GM19438 (cell line): ENCODE measurements around the gene THSD7A.
"Not testable (repeated sequence)": the region's sequence is repeated elsewhere in the genome, so short reads cannot be mapped to it uniquely, and the experiment has no call there.

Source experiments
- ATAC-seq: cut with Tn5 transposase; IDR thresholded peaks from one replicate; pipeline ENCODE4 v1.9.1; 2021; ENCODE audit warnings: low read depth; ENCODE audit not compliant: unreplicated experiment

THSD7A gene

GRCh38 chr7:11473807-11474424 lies 358.1 kb downstream of the THSD7A start:
- no peak for ATAC-seq

DNA sequence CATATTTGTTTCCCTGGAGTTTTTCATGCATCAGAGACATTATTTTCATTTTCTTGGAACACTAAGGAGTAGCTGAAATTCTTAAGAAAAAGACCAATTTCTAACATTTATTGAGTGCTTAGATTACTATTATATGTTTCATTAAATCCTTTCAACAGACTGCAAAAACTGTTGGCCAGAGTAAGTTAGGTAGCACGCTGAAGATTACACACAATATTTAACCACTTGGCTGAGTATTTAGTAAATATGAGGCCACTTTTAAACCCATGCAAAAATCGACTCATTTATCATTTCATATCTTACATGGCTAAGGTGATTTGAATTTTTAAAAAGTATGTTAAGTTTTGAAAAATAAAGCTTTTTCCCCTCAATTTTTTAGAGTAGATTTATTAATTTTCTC lies 358.8 kb downstream of the THSD7A start:
- no peak for ATAC-seq

GRCh38 chr7:11472646-11473045 lies 359.4 kb downstream of the THSD7A start:
- ATAC-seq, result no peak

DNA sequence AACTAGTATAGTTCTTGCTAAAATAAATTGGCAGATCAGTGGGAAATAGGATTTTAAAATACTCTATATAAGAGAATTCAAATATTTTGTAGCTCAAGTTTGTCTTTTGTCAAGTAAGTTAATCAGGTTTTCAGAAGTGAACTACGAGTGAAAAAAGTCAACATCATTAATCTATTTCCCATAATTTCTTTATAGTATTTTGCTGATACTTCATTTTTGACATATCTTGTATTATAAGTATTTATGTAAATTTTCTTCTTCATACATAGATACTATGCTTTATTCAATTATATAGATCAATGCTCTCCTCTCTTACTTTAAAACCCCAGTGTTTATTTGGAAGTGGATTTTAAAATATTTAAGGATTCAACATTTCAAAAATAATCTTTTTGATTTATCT lies 360.7 kb downstream of the THSD7A start:
- ATAC-seq, result no peak

- ATAC-seq, result no peak
Observed at GRCh38 chr7:11469028-11469745, 362.8 kb downstream of the THSD7A start.

- no peak for ATAC-seq
Observed at GRCh38 chr7:11466517-11467105, 365.4 kb downstream of the THSD7A start.

GRCh38 chr7:11464624-11465023 lies 367.4 kb downstream of the THSD7A start:
- no peak for ATAC-seq

DNA sequence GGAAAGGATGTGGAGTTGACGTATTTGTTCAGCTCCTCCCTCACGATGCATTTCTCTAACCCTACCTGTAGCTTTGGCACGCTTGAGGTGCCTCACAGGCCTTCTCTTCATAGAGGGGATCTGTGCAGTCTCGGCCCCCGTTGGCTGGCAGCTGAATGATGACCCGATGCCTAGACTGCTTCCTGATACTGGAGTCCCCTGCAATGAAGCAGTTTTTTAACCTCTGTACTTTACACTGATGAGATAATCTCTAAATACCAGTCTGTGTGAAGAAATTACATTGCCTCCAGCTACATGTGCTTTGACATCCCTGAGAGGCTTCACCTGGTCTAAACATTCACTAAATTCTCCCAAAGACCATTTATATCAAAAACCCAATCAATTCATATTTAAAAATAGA lies 370.1 kb downstream of the THSD7A start:
- no peak for ATAC-seq

DNA sequence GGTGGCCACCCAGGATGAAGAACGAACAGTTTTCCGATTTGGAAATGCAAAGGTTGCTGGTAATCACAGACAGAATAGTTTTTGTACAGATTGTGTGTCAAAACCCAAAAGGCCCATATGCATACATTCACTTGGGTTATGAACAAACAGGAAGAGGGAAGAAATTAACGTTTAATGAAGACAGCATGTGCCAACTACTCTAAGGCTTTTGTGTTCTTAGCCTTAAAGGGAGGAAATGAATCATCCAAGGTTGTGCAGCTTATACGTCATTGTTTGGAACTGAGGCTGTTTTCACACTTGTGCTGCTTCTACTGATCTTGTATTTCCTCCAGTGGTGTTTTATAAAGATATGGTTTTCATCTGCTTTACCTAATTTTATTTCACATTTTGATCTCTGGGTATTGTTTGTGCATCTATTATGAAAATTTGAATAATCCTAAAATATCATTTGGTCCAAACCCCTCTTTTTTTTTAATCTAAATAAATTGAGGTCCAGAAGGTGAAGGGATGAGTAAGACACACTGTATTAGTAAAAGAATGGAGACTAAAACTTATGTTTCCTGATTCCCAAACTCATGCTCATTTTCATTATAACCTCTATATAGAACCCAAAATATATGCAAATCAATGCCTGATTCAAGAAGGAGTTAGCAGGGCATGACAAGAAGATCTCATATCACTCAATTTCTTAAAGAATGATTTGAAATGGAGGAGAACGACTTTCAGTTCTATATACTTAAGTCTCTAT lies 373.1 kb downstream of the THSD7A start:
- ATAC-seq, result no peak

DNA sequence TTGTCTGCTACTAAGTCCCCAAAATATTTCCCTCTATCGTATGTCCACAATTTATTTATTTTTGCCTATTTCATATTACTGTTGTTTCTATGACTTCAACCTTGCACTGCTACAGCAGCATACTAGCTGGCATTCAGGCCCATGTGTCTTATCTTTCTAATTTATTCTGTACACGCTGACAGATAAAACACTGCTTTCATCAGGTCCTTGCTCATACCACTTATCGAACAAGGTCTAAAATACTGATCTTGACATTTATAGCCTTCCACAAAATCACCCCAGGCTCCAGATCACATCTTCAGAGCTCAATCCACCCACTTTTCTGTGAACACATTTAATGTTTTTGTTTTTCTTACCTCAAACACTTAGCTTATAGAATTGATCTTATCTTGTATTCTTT lies 374.6 kb downstream of the THSD7A start:
- ATAC-seq, result no peak

- ATAC-seq, result no peak
Observed at GRCh38 chr7:11456574-11456973, 375.4 kb downstream of the THSD7A start.

DNA sequence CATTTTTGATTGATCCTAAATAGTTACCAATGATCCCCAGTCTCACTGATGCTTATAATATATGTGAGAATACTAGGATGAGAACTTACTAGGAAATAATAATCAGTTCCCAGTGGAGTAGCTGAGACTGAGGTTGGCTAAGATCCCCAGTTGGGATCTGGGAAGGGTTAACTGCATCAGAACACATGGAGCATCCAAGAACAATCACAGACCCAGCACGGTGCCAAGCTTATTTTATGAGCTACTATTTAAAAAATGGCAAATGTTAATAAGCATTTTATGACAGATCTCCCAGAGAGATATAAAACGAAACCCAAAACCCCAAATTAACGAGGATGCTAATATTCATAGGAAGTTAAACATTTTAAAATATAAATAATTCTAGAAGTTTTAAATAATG lies 379.5 kb downstream of the THSD7A start:
- ATAC-seq, result no peak

- ATAC-seq, result no peak
Observed at GRCh38 chr7:11450281-11450680, 381.7 kb downstream of the THSD7A start.

- ATAC-seq, result no peak
Observed at GRCh38 chr7:11449316-11449715, 382.7 kb downstream of the THSD7A start.

GRCh38 chr7:11448323-11448722 lies 383.7 kb downstream of the THSD7A start:
- ATAC-seq, result no peak

GRCh38 chr7:11447106-11447505 lies 384.9 kb downstream of the THSD7A start:
- no peak for ATAC-seq

GRCh38 chr7:11443934-11444333 lies 388.1 kb downstream of the THSD7A start:
- ATAC-seq, result not testable (repeated sequence)

DNA sequence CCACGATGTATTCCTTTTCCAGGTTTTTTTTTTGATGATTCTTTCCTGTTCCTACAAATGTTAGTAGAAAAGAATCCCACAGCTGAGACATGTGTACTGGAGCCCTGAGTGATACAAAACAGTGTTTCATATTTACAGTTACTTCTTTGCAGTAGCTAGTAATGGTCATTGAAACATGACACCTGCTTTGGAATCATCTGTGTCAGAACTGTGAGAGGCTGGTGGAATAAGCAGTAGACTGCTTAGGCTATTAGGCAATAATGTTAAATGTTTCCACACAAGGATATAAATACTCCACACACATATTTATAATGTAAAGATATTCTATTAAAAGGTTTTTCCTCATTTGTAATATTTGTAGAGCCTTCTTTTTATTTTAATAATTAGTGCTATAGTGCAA lies 394.0 kb downstream of the THSD7A start:
- no peak for ATAC-seq

GRCh38 chr7:11436773-11437524 lies 395.0 kb downstream of the THSD7A start:
- no peak for ATAC-seq

DNA sequence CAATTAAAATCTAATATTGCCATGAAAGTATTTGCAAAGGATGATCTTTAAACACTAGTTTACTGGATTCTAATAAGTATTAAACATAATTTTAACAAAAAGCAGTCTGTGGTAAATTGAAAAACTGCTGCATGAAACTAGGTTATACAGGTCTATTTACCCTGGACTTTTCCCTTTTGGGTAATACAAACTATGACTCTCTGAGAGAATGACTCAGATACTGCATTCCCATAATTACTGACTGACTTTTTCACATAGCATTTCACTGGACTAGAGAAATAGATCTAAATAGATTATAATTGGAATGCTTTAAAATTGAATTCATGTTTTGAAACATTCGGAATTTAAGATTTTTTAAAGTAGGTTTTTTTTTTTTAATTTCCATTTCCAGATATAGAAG lies 395.7 kb downstream of the THSD7A start:
- ATAC-seq, result no peak

DNA sequence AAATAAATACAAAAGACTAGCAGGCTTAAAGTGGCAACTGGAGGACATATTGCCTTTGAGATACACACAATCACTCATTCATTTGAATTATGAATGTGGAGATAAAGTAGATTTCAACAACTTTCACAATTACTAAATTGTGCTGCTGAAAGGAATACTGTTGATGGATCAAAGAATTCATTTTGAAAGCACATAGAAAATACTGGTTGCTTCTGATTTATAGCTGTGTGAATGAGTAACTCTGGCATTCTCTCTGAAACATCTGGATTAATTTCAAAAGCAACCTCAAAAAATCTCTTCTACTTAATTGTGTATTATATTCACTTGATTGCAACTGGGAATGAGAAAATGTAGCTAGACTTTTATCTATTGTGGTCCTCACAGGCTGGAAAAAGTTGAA lies 397.6 kb downstream of the THSD7A start:
- no peak for ATAC-seq
